Regular cardiac myocyte (primary cell): ENCODE measurements around the gene STX1B. TPM values are rescaled to one million over a fixed set of nuclear protein-coding genes. Genes with fewer than 3 reads are reported as not detected.

Experiments used
- total RNA-seq: library from RNA; depleted of rRNA; stranded (reverse); fragments of >200 nt; gene quantifications from 2 replicates; pipeline ENCODE4 v1.2.3, GENCODE V29; 2014

The STX1B gene
- total RNA-seq = 0.19 and 0.28 TPM in 2 replicates

GRCh38 chr16:31010585-31011325 lies at the start of gene STX1B:
Gene STX1B (minus strand): TSS chr16:31010638. CDS start chr16:31010396, 242 bp downstream.

DNA sequence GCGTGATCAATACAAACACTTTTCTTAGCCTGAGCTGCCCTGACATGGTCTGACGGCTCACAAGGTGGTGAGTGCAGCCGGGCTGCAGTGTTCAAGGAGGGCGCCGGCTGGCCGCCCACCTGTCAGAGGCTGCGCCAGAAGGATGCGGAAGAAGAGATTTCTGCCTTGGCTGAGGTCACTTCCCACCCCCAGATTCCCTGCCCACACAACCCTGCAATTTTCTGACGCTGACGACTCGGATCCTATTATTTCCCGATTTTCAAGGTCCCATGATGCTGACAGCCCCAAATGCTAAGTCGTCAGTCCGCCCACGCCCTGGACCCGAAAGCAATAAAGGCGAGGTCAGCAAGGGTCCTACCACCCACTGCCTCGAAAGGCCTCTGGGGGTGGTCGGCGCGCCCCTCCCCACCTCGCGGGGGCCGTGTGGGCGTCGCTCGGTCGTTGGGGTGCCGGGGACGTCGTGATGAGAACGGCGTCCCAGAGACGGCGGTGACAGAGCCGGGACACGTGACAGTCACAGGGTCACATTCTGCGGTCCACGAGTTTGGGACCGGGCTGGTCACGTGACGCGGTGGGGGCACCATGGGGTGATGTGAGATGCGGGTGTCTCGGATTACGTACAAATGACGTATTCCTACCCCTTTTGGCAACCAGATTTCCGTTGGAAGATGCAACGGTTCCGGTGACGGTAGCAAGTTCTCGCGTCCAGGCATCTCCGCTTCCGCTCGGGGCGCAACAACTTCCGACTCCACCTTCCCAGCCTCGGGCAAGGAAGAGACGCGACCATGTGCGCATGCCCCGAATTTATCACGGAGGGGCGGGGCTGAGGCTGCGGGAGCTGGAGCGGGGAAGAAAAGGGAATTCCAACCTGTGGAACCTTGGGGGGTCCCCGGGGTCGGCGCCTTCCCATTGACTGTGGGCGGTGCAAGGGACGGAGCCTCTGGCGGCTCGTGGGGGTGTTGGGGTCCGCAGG lies 22.6 kb upstream of the STX1B start, which contains the start of gene STX4:
Gene STX4, plus strand, starts transcription at position 823 of the 973 bp plus-strand sequence. CDS start 248 bp downstream, outside the sequence.

GRCh38 chr16:30984669-30985400 lies 25.6 kb downstream of the STX1B start, which contains the start of gene HSD3B7:
Gene HSD3B7 (plus strand): TSS chr16:30985207. CDS start chr16:30985659, 452 bp downstream.

GRCh38 chr16:30957456-30958174 lies 52.8 kb downstream of the STX1B start, which contains the start of gene SETD1A:
Gene SETD1A (plus strand): TSS chr16:30957754. CDS start chr16:30958732, 978 bp downstream.

DNA sequence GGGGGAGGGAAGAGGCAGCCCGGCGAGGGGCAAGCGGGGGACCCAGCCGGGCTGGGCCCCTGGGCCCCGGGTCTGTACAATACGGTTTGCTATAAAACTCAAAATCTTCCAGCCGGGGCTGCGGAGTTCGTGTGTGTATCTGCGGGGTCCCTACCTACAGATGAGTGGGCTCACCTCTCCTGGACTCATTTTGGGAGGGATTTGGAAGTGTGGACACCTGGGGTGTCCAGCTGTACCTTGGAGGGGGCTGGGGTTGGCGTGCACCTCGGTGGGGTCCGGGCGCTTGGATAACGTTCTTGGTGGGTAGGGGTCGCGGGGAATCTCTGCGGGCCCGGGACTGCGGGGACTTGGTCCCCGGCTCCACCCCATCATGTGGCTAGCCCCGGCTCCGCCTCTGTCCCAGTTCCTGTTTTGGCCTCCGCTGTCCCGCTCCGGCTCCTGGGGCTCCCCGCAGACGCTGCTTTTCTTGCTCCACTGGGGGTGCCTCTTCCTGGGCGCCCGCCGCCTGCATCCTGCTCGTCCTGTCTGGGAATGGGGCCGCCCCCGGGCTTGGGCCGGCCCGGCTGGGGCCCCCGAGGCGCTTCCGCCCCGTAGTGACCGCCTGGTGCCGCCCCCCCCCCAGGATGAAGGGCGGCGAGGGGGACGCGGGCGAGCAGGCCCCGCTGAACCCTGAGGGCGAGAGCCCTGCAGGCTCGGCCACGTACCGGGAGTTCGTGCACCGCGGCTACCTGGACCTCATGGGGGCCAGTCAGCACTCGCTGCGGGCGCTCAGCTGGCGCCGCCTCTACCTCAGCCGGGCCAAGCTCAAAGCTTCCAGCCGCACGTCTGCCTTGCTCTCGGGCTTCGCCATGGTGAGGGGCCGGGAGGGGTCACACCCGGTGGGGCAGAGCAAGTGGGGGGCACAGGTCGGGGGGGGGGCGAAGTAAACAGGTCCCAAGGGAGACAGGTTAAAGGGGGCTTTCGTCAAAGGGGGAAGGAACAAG lies 61.5 kb downstream of the STX1B start, which contains the start of gene ORAI3:
Gene ORAI3, plus strand, starts transcription at position 402 of the 983 bp plus-strand sequence. Its CDS starts 222 bp downstream, at position 624.

Other genes with a start within 250 kb of the STX1B start
- 1.4 and 2.7 TPM in 2 replicates for gene CFAP119, start 248.6 kb downstream of the STX1B start, total RNA-seq
- gene RNF40, start 248.3 kb downstream of the STX1B start, total RNA-seq = 69.9 and 93.6 TPM in 2 replicates
- gene ZNF629, start 223.4 kb downstream of the STX1B start, total RNA-seq = 5.4 and 6.7 TPM in 2 replicates
- 28.5 and 51.0 TPM in 2 replicates for gene BCL7C, start 116.6 kb downstream of the STX1B start, total RNA-seq
- 1.2 and 1.7 TPM in 2 replicates for gene CTF1, start 114.0 kb downstream of the STX1B start, total RNA-seq
- 13.5 and 17.1 TPM in 2 replicates for gene FBXL19, start 87.1 kb downstream of the STX1B start, total RNA-seq
- 21.9 and 50.5 TPM in 2 replicates for gene ORAI3, start 61.6 kb downstream of the STX1B start, total RNA-seq
- gene SETD1A, start 52.9 kb downstream of the STX1B start, total RNA-seq = 0.96 and 1.4 TPM in 2 replicates
- gene HSD3B7, start 25.4 kb downstream of the STX1B start, total RNA-seq = 12.8 and 17.5 TPM in 2 replicates
- 17.8 and 19.6 TPM in 2 replicates for gene STX4, start 22.9 kb upstream of the STX1B start, total RNA-seq
- 6.2 and 10.9 TPM in 2 replicates for gene ZNF668, start 63.6 kb upstream of the STX1B start, total RNA-seq
- gene ZNF646, start 63.8 kb upstream of the STX1B start, total RNA-seq = 12.7 and 14.6 TPM in 2 replicates
- gene PRSS53, start 78.3 kb upstream of the STX1B start, total RNA-seq = 1.9 and 5.4 TPM in 2 replicates
- 134 and 306 TPM in 2 replicates for gene VKORC1, start 84.2 kb upstream of the STX1B start, total RNA-seq
- 18.0 and 24.2 TPM in 2 replicates for gene BCKDK, start 97.7 kb upstream of the STX1B start, total RNA-seq
- gene KAT8, start 107.0 kb upstream of the STX1B start, total RNA-seq = 29.7 and 35.2 TPM in 2 replicates
- gene PRSS8, start 125.1 kb upstream of the STX1B start, total RNA-seq = not detected in 2 replicates
- gene PRSS36, start 139.4 kb upstream of the STX1B start, total RNA-seq = 0.38 and 0.85 TPM in 2 replicates
- 37.8 and 90.7 TPM in 2 replicates for gene FUS, start 169.5 kb upstream of the STX1B start, total RNA-seq
- 26.2 and 40.5 TPM in 2 replicates for gene PYCARD, start 192.1 kb upstream of the STX1B start, total RNA-seq
- under 0.01 TPM in 1 of 2 replicates, not detected in the other for gene TRIM72, start 203.5 kb upstream of the STX1B start, total RNA-seq
- not detected in 2 replicates for gene PYDC1, start 206.5 kb upstream of the STX1B start, total RNA-seq
- gene ITGAM, start 249.3 kb upstream of the STX1B start, total RNA-seq = under 0.01 TPM in 1 of 2 replicates, not detected in the other